AG08395 (cell line): ENCODE results near the gene TEC.

Source experiments
- DNase-seq: peaks from one replicate; pipeline ENCODE4 v3.0.0; 2012; ENCODE audit warnings: mixed read lengths, low spot score

TEC gene

DNA sequence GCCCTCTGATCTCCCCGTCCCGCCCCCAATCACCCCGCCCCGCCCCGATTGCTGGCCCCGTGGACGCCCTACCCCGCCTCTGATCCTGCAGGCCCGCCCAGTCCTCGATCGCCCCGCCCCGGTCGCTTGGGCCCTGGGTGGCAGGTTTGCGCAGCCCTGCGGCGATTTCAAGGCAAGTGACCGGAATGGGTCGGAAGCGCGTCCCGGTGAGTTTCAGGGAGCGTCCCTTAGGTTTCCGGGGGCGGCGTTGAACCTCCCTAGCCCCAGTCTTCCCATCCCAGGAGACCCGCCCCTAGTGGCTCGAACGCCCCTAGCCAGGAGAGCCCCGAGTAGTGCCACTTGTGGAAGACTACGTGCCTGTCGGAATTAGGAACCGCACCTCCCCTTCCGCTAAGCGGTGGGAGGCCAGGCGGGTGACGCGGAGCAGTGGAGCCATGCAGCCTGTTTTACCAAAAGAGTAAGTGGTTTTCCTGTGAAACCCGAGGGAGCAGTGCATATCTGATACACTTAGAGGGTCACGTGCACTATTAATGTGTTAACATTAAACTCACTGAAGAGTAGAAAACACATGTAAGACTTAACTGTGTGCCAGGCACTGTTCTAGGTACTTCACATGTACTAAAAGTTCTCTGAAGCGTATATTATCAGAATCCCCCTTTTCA is 354 bp upstream of the TEC start:
- DNase-seq = peak; percentile 94

DNA sequence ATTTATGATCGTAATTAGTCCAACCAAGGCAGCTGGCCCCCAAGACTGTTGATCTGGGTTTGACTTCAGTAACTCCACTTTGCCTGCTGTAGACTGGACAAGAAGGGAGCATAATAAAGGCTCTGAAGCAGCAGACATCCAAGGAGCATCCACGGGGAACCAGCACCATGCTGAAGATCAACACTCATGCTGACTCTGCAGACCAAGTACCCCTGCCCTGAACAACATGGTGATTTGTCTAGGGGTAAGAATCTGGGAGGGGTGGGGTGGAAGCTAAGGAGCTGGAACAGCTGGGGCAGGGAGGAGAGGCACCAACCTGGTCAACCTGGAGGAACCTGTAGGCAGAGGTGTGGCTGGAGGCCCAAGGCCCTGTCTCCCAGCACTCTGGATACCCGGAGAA is 2.1 kb downstream of the TEC start:
- no peak for DNase-seq

DNA sequence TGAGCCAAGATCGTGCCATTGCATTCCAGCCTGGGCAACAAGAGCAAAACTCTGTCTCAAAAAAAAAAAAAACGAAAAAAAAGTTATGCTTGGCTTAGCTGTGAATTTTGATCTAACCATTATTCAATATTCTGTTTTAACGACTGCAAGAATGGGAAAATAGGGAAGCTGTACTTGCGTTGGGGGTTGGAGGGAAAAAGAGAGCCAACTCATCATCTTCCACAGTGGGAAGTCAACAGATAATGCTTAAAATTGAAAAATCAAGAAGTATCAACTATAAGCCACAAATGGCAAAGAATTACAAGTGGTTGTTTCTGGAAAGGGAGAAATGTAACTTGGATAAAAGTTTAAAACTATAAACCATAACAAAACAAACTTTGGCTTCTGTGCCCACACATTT is 2.9 kb downstream of the TEC start:
- no peak for DNase-seq

DNA sequence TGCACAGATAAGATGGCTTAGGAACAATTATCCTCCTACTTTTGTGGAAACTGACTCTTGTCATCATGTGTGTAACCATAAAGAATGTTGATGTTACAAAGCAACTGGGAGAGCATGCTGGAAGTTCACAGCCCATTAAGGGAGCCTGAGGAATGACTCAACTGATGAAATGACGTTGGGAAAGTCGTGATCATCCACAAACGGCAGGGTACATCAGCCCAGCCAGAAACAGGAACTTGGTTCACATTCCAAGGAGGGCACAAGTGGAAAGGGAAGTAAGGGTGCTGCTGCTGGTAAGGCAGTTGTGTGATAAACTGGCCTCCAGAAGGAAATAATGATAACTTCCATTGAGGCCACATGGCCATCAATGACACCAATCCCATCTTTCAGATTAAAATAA is 6.7 kb downstream of the TEC start:
- DNase-seq = peak; percentile 19

DNA sequence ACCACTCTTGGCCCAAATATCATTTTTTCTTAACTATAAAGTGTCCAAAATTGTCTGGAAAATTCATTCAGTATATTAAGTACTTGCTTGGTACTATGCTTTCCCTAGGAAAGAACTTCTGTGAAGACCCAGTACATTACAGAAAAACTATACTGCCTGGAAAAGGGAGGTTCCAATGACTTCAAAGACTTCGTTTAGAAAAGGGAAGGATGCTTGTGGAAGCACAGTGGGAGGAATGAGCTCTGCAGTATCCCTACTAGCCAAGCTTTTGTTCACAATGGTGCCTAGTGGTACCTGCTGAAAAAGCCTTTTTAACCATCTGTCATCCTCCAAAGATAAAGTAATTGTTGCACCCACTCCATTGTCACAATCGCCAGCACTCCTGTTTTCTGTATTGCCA is 7.2 kb downstream of the TEC start:
- DNase-seq = no peak

DNA sequence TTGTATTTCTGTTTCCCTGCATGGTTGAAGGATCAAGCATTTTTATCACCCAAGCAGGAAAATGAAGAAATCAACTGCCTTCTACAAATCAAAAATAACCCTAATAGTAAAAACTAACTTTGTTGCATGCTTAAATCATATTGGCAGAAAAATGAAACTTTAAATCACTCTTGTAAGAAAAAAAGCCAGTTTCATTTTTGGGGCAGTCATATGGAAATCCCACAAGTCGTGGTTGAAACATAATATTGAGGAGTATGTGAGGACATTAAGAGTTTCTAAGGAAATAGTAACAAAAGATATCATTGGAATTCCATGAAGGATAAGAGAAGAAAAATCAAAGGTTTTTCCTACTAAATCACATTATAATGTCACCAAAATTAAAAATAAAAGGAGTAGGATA is 8.4 kb downstream of the TEC start:
- no peak for DNase-seq

DNA sequence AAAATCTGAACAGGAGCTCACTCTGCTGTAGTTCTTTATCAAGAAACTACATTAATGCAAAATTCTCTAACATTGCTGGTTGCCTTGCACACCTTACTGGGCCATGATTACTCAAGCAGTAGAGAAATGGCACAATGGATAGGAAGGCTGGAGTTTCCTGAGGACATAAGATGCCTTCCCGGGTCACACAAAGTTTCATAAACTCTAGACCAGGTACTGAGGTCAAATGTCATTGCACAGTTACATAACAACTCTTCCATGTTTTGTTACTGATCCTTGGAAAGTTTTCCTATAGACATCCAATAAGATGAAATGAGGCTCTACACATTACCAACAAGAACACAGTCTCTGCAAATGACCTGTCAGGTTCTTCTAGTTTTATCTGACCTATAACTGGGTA is 9.9 kb downstream of the TEC start:
- DNase-seq = no peak

DNA sequence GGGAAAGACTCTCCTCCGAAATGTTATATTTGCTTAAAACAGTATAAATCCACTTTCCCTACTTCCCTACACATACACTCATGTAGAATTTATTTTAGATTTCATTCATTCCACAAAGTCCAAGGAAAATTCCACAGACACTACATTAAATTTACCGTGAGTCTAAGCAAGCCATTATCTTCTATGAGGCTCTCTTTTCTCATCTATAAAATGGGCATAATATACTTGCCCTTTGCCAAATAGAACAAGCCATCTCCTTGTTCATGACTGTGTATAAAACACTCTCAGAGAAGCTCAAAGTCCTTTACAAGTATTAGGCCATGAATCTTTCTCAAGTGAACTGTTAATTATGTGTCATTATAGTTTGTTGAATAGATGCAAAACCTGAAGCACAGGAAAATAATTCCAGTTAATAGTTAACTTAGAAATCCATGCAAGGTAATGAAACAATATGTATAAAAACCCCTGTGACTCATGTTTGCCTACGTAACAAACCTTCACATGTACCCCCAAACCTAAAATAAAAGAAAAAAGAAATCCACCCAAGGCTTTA is 10.7 kb downstream of the TEC start:
- no peak for DNase-seq

DNA sequence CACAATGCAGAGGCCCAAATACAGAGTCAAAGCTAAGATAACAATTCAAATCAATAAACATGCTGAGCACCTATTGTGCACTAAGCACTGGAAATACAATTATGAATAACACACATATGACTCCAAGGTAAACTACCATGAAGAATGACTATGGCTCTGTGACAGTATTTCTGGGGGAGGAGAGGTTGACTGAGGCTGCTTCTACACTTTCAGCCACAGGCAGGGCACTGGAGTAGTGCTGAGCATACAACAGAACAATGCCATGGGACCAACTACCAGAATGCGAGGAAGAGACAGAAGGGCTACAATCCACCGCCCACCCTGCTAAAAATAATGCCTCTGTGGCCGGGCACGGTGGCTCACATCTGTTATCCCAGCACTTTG is 13.7 kb downstream of the TEC start:
- DNase-seq = no peak

DNA sequence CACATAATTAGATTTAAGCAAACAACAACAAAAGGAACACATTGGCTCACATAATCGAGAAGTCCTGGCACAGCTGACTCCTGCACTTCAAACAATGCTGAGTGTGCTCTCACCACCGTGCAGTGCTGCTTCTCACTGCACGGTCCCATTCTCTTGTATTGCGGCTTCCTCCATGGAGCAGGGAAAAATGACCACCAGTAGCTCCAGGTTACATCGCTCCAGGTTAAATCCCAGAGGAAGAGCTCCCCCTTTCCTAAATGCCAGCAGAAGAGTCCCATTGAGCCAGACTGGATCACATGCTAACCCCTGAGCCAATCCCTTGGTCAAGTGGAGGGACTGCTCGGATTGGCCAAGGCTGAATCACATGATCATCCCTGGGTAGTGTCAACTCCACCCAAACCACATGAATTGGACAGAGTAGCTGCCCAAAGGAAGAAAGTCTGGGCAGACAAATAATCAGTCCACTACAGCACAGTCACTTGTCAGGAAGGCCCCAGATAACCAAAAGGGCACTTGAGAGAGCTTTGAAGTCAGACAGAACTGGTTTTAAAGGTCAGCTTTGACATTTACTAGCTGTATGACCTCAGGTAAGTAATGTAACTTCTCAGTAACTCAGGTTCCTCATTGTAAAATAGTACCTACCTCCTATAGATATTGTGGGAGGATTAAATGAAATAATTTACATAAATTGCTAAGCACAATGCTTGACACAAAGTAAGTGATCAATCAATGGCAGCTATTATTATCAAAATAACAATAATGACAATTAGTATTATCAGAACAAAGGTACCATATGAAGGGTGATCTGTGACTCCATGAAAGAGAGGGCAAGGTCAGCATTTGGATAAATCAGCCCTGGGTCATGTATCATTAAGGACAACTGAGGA is 14.3 kb downstream of the TEC start:
- no peak for DNase-seq

DNA sequence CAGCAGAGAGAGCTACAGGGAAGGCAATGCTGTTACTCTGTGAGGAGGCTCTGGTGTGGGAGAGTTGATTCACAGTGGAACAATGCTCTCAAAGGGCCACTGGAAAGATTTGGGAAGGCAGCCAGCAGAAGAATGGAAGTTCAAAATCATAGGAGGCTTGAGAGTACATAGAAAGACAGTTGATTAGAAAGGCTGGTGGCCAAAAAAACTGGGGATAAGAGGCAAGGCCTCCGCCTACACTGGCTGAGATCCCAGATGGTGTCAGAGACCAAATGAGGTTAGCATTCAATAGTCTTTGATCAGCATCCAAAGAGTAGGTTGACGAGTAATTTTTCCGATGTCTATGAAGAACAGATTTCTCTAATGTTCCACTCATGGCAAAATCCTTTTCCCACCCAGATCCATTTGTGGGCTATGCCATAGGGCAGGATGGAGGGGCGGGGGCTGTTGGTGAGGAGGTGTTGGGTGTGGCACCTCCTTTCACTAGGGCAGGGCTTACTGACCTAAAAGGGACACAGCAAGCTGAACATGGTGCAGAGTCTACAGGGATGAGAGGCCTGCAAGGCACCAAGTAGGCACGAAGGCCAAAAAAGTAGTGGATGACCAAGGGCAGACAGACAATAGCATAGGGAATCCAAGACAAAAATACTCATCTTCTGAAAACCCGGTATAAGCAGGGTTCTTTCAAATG is 15.1 kb downstream of the TEC start:
- peak; percentile 25 for DNase-seq

DNA sequence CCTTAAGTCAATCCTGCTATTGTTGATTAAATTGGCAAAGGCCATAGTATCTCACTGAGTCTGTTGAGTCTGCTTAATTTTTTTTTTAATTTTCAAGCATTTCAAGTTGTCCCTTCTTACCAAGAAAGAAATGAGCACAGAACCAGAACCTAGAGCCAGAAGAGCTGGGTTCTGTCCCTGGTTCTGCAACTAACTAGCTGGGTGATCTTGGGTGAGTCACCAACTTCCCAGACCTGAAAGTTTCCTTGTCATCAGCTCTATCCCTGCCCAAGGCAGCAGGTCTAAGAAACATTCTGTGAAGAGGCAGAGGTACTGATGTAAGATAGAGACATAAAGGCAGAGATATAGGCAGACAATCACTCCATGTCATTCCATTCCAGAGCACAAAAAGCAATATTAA is 17.3 kb downstream of the TEC start:
- DNase-seq = no peak

DNA sequence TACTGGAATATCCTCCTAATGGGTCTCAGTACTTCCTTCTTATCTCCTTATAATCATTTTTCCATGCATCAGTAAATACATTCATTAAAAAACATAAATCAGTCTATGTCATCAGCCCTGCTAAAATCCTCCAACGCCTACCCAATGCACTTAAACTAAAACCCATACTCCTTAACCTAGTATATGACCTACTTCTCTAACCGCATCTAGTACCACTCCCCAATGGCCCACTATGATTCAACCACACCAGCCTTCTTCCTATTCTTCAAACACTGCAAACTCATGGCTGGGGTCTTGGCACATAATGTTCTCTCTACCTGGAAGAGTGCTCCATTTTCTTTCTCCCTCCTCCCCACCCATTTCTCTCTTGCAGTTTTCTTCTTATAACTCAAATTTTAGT is 18.7 kb downstream of the TEC start:
- DNase-seq = no peak

DNA sequence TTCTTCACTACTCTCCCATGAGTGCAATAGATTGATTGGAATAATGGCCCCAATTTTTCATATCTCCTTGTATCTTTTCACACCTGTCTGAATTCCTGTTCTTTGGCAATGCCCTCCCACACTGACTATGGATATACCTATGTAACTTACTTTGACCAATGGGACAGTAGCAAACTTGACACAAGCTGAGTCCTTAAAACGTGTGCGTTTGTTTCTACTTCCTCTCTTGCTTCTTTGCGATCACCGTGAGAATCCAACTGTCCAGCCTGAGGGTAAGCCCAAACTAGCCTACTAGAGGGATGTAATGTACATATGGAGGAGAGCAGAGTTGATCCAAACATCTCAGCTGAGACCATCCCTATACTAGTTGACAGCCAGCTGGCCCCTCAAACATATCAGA is 19.3 kb downstream of the TEC start:
- DNase-seq = no peak

DNA sequence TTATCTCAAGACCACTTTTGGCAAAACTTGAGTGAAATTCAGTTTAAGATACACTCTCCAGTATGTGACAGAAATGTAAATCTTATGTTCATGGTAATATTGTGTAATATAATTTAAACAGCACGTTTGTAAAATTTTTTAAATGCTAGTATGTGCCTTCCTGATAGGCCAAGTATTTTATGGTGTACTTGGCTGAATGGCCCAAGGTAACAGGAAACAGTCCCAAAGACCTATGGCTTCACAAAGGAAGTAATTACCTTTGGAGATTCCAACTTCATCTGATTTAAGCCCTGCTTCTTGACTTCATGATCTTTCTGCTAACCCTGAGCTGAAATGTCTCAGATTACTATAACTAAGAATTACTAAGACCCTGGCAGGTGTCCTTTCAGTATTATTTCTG is 20.3 kb downstream of the TEC start:
- no peak for DNase-seq

DNA sequence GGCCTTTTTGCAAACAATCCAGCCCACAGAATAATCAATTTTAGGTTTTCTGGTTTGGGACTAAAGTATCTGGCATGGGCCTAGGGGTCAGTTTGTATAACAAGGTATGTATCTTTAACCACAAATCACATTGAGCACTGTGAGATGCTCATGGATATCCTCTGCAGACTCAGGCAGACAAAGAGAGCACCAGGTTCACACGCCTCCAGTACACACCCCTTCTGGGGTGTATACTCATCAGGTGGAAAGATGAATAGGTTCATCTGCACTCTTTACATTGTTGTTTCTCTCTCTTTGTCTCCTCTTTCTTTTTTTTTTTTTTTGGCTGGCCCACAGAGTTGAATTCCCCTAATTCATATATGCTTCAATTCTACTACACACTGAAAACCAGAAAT is 21.1 kb downstream of the TEC start:
- no peak for DNase-seq

DNA sequence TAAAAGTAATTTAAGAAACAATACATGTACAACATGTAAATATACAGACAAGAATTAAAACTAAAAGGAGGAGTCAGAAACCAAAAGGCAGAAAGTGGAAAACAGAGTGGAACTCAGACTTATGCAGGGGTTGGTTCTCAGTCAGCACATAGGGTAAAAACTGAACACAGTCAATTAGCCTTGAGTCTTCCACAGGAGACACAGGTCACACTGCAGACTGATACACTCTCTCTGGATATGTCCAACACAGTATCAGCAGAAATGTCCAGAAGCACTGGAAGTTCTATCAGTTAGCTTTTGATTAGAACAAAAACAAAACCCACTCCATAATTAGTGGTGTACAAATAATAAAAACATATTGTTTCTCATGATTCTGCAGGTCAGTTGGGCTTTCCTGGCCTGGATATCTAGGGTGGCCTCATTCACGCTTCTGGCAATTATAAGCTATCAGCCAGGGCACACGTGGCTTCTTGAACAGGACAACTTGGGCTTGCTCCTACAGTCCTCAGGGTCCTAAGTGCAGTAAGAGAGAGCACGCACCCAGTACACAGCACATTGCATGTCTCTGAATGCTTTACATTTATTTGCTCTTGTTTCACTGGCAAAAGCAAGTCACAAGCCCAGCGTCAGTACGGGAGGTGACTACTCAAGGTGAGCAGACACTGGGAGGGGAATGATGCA is 21.6 kb downstream of the TEC start:
- DNase-seq = no peak

DNA sequence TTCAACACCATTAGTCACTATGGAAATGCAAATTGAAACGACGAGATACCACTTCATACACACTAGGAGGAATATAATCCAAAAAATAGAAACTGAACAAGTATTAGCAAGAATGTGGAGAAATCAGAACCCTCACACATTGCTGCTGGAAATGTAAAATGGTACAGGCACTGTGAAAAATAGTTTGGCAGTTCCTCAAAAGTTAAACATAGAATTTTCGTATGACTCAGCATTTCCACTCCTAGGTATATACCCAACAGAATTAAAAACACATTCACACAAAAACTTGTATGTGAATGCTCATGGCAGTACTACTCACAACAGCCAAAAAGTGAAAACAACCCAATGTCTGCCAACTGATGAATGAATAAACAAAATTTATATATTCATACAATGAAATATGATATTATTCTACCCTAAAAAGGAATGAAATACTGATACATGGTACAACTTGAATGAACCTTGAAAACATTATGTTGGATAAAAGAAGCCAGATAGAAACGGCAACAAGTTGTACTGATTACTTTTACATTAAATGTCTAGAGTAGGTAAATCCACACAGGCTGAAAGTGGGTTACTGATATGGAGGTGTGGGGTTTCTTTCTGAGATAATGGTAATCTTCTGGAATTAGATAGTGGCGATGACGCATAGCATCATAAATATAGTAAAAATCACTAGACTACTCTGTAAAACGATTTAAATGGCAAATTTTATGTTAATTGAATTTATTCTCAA is 22.3 kb downstream of the TEC start:
- no peak for DNase-seq

DNA sequence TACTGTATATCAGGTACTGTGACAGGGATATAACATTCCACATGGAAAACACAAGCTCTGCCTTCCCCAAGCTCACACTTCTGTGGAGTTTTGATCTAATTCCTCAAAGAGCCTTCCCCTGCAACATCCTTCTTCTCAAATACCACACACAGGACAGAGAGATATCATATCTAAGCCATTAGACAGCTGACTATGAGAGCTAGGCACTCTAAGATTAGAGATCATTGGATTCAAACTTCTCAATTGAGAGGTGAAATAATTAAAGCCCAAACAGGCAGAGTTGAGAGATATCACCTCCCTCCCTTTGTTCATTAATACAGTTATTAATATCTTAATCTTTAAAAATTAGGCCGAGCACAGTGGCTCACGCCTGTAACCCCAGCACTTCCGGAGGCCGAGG is 25.0 kb downstream of the TEC start:
- no peak for DNase-seq

DNA sequence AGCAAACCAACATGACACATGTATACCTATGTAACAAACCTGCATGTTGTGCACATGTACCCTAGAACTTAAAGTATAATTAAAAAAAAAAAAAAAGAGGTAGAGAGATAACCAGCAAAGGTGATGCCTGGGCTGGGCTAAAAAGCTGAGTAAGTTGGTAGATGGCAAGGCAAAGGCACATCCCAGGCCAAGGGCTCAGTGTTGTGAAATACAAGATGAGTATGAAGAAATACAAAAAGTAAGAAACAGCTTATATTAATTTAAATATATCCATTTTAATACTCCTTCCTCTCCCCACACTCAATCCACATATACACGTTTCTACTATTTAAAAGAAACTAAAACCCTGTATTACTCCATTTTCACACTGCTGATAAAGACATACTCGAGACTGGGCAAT is 25.8 kb downstream of the TEC start:
- DNase-seq = no peak

DNA sequence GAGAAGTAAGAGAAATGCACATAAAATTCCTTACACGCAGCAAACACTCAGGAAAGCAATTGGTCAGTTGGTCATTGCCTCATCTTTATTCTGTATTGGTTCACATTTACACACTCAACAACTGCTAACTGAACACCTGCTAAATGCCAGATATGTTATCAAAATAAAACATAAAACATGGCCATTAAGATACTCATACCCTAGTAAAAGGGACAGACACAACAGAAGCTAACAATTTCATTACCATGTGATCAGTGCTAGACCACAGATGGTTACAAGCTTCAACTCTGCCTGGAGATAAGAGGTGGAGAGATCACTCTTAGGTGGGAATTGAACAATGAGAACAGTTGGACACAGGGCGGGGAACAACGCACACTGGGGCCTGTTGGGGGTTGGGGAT is 26.2 kb downstream of the TEC start:
- no peak for DNase-seq
